GM12878 (cell line): ENCODE results near the gene ADAMTS4. TPM values are rescaled to one million over a fixed set of nuclear protein-coding genes. Genes with fewer than 3 reads are reported as not detected.
A peak's percentile ranks its signal among the peaks of the same experiment; 100 is the strongest.

ENCODE experiments used
- BMI1 ChIP-seq: fragments of 450-650 bp; IDR thresholded peaks from 2 replicates; pipeline ENCODE4 v1.6.1; 2016; ENCODE audit warnings: mild to moderate bottlenecking, moderate library complexity, borderline replicate concordance
- CBFB ChIP-seq: IDR thresholded peaks from 2 replicates; pipeline ENCODE4 v1.6.1; 2016; ENCODE audit warnings: antibody characterized with exemption, low read depth
- CHD2 ChIP-seq: IDR thresholded peaks from 2 replicates; pipeline ENCODE4 v1.6.1; 2011; ENCODE audit warnings: low read depth, low read length, improper control_type of control experiment, borderline replicate concordance
- E4F1 ChIP-seq: fragments of 450-650 bp; IDR thresholded peaks from 2 replicates; pipeline ENCODE4 v1.6.1; 2018; ENCODE audit warnings: borderline replicate concordance, mild to moderate bottlenecking; ENCODE audit not compliant: partially characterized antibody
- FOXK2 ChIP-seq: fragments of 450-650 bp; IDR thresholded peaks from 2 replicates; pipeline ENCODE4 v1.6.1; 2017; ENCODE audit warnings: mild to moderate bottlenecking, moderate library complexity
- HCFC1 ChIP-seq: fragments of 150-350 bp; IDR thresholded peaks from 2 replicates; pipeline ENCODE4 v1.6.1; 2014; ENCODE audit warnings: low read length
- HDGF ChIP-seq: fragments of 450-650 bp; IDR thresholded peaks from 2 replicates; pipeline ENCODE4 v1.6.1; 2016; ENCODE audit warnings: antibody characterized with exemption
- IKZF1 ChIP-seq: fragments of 450-650 bp; conservative IDR thresholded peaks from 2 replicates; pipeline ENCODE4 v1.6.1; 2017; ENCODE audit warnings: antibody characterized with exemption, mild to moderate bottlenecking
- KDM1A ChIP-seq: fragments of 200-600 bp; sonication (generic); IDR thresholded peaks from 2 replicates; pipeline ENCODE4 v1.6.1; 2016; ENCODE audit warnings: borderline replicate concordance
- MLLT1 ChIP-seq: fragments of 450-650 bp; IDR thresholded peaks from 2 replicates; pipeline ENCODE4 v1.6.1; 2016; ENCODE audit warnings: mild to moderate bottlenecking
- MYB ChIP-seq: fragments of 150-350 bp; IDR thresholded peaks from 2 replicates; pipeline ENCODE4 v1.6.1; 2014; ENCODE audit warnings: mild to moderate bottlenecking, low read depth, low read length, borderline replicate concordance
- NR2C1 ChIP-seq: fragments of 450-650 bp; IDR thresholded peaks from 2 replicates; pipeline ENCODE4 v1.6.1; 2017; ENCODE audit warnings: antibody characterized with exemption, mild to moderate bottlenecking, moderate library complexity
- NR2F1 ChIP-seq: fragments of 450-650 bp; conservative IDR thresholded peaks from 2 replicates; pipeline ENCODE4 v1.6.1; 2017; ENCODE audit warnings: mild to moderate bottlenecking
- POLR2A ChIP-seq: IDR thresholded peaks from 2 replicates; pipeline ENCODE4 v1.6.1; 2011; ENCODE audit warnings: low read depth, mild to moderate bottlenecking, low read length
- POLR2AphosphoS5 ChIP-seq: IDR thresholded peaks from 2 replicates; pipeline ENCODE4 v1.6.1; 2011; ENCODE audit warnings: mild to moderate bottlenecking, low read length, inconsistent platforms
- POU2F2 ChIP-seq: IDR thresholded peaks from 3 replicates; pipeline ENCODE4 v1.6.1; 2011; ENCODE audit warnings: low read depth, mild to moderate bottlenecking, low read length, borderline replicate concordance
- RUNX3 ChIP-seq: IDR thresholded peaks from 2 replicates; pipeline ENCODE4 v1.6.1; 2012; ENCODE audit warnings: low read length, inconsistent platforms
- SIN3A ChIP-seq: IDR thresholded peaks from 2 replicates; pipeline ENCODE4 v1.6.1; 2012; ENCODE audit warnings: low read depth, low read length, improper control_type of control experiment
- SIX5 ChIP-seq: IDR thresholded peaks from 2 replicates; pipeline ENCODE4 v1.6.1; 2011; ENCODE audit warnings: mild to moderate bottlenecking, low read depth, low read length, moderate library complexity; ENCODE audit not compliant: severe bottlenecking
- TAF1 ChIP-seq: IDR thresholded peaks from 2 replicates; pipeline ENCODE4 v1.6.1; 2011; ENCODE audit warnings: mild to moderate bottlenecking, low read depth, low read length, borderline replicate concordance
- YY1 ChIP-seq: IDR thresholded peaks from 2 replicates; pipeline ENCODE4 v1.6.1; 2011; ENCODE audit warnings: low read depth, mild to moderate bottlenecking, low read length
- ZNF24 ChIP-seq: fragments of 450-650 bp; IDR thresholded peaks from 2 replicates; pipeline ENCODE4 v1.6.1; 2017; ENCODE audit warnings: antibody characterized with exemption, mild to moderate bottlenecking
- ZSCAN29 ChIP-seq: fragments of 450-650 bp; IDR thresholded peaks from 2 replicates; pipeline ENCODE4 v1.6.1; 2017; ENCODE audit warnings: mild to moderate bottlenecking, moderate library complexity
- polyA plus RNA-seq, 11 experiments: library from polyadenylated mRNA; depleted of rRNA in 4 of 11; unstranded in 6 of 11; stranded (reverse) in 5 of 11; fragments of >200 nt; fragmentation: Nextera tagmentation in 4 of 11; fragmentation: Illumina TruSeq in 1 of 11; extraction: Ambion mirVana in 4 of 11; extraction: Trizol in 1 of 11; gene quantifications; 1 replicate in 1 of 11; 2 replicates in 10 of 11; pipeline versions ENCODE4 v1.2.1 to v1.2.3, GENCODE V29; 2011 to 2016; ENCODE audit warnings: inconsistent platforms in 2 of 11, missing spikeins in 2 of 11, low read depth in 1 of 11
- total RNA-seq, 4 experiments: library from RNA; depleted of rRNA in 3 of 4; stranded (reverse); fragments of >200 nt in 3 of 4; fragmentation: Illumina TruSeq in 1 of 4; extraction: Trizol in 1 of 4; gene quantifications; 2 replicates each; pipeline versions ENCODE4 v1.2.1 to v1.2.3, GENCODE V29; 2013 to 2021
- TF ChIP-seq, protein P1 (sequence below): fragments of 450-650 bp; IDR thresholded peaks from 2 replicates; pipeline ENCODE4 v1.6.1; 2017; ENCODE audit warnings: mild to moderate bottlenecking, moderate library complexity

ADAMTS4 gene
- total and polyA plus RNA-seq, 10 of the 15 experiments (the other 5 are each of a cell fraction or from before 2014, with no cell fraction given), result 0.01 to 0.13 (median 0.05) TPM; not detected in 2

DNA sequence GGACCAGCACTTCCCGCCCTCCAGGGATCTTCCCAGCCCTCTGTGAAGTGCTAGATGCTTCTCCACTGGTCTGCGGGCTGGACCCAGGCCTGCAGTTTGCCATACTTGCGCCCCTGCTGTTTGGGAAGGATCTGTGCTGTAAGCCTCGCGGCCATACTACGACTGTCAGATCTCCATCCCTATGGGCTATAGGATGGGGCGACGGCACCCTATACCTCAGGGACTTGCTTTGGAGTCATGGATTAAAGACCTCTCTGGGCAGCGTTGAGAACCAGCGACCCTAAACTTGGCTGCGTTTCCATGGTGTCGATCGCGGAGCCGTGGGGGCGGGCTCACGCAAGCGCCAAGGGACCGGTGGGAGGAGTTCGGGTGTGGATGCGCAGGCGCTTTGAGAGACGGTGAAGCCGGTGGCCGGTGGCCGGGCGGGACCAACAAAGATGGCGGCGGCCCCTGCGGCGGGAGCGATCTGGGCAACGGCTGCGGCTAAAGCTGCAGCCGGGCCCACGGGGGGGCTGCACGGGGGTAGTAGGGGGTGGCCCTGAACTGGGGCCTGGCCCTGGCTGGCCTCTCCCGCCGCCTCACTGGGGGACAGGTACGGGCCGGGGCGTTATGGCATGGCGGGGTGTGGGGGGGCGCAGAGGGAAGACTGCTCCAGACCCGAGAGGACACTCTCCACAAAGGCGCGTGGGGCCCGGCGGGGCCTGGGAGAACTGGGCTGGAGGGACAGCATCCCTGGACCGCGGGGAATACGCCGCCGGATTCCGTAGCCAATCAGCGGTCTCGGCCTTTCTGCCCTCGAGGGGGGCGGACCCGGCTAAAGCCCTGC, 39.6 kb downstream of the ADAMTS4 start, which contains the start of gene USP21 (continued):
- TF ChIP-seq HDGF (peak; percentile 77; the same call in 1 of the 2 replicates), CHD2 (0 out of 2 replicates have a peak, but pooled peaks have one; percentile 44), E4F1 (no peak), FOXK2 (no peak), YY1 (peak; percentile 99), RUNX3 (0 out of 2 replicates have a peak, but pooled peaks have one; percentile 23), ZSCAN29 (no peak), POU2F2 (0 out of 3 replicates have a peak, but pooled peaks have one; percentile 3), TAF1 (peak; percentile 98), IKZF1 (peak; percentile 99), BMI1 (peak; percentile 56; the same call in 1 of the 2 replicates), POLR2AphosphoS5 (peak; percentile 66), NR2F1 (peak; percentile 40), HCFC1 (peak; percentile 82), NR2C1 (peak; percentile 49), SIN3A (peak; percentile 53; the same call in 1 of the 2 replicates), MYB (0 out of 2 replicates have a peak, but pooled peaks have one; percentile 22), KDM1A (no peak), ZNF24 (no peak), POLR2A (peak; percentile 82), SIX5 (peak; percentile 66), CBFB (0 out of 2 replicates have a peak, but pooled peaks have one; percentile 53), MLLT1 (0 out of 2 replicates have a peak, but pooled peaks have one; percentile 41)
- TF ChIP-seq, protein P1, sequence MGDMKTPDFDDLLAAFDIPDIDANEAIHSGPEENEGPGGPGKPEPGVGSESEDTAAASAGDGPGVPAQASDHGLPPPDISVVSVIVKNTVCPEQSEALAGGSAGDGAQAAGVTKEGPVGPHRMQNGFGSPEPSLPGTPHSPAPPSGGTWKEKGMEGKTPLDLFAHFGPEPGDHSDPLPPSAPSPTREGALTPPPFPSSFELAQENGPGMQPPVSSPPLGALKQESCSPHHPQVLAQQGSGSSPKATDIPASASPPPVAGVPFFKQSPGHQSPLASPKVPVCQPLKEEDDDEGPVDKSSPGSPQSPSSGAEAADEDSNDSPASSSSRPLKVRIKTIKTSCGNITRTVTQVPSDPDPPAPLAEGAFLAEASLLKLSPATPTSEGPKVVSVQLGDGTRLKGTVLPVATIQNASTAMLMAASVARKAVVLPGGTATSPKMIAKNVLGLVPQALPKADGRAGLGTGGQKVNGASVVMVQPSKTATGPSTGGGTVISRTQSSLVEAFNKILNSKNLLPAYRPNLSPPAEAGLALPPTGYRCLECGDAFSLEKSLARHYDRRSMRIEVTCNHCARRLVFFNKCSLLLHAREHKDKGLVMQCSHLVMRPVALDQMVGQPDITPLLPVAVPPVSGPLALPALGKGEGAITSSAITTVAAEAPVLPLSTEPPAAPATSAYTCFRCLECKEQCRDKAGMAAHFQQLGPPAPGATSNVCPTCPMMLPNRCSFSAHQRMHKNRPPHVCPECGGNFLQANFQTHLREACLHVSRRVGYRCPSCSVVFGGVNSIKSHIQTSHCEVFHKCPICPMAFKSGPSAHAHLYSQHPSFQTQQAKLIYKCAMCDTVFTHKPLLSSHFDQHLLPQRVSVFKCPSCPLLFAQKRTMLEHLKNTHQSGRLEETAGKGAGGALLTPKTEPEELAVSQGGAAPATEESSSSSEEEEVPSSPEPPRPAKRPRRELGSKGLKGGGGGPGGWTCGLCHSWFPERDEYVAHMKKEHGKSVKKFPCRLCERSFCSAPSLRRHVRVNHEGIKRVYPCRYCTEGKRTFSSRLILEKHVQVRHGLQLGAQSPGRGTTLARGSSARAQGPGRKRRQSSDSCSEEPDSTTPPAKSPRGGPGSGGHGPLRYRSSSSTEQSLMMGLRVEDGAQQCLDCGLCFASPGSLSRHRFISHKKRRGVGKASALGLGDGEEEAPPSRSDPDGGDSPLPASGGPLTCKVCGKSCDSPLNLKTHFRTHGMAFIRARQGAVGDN, result 0 out of 2 replicates have a peak, but pooled peaks have one; percentile 44
